GM19025 (cell line): ENCODE measurements around the gene CTNNA2.
"Not testable (repeated sequence)": the region's sequence is repeated elsewhere in the genome, so short reads cannot be mapped to it uniquely, and the experiment has no call there.

ENCODE experiments used
- ATAC-seq: cut with Tn5 transposase; IDR thresholded peaks from one replicate; pipeline ENCODE4 v1.9.1; 2021; ENCODE audit warnings: mild to moderate bottlenecking, low read depth, moderate library complexity; ENCODE audit not compliant: unreplicated experiment

The CTNNA2 gene

GRCh38 chr2:80120866-80121265 is 608.0 kb downstream of the CTNNA2 start:
- ATAC-seq = no peak

DNA sequence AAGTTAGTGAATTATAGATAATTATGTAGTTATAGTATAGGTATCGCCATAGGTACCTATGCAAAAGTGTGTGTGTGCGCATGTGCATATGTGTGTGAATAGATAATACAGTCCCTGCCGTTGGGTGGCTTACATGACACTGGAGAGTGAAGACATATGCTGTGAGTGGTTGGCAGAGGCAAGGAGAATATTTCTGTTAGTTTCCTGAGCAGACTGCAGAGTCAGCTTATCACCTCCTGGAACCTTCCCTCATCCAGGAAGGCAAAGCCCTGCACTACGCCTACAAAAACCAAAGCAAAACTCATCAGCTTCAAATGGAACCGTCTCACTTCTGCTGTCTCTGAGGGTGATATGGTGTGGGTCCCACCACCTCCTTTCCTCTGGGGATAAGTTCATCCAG is 609.8 kb downstream of the CTNNA2 start:
- no peak for ATAC-seq

DNA sequence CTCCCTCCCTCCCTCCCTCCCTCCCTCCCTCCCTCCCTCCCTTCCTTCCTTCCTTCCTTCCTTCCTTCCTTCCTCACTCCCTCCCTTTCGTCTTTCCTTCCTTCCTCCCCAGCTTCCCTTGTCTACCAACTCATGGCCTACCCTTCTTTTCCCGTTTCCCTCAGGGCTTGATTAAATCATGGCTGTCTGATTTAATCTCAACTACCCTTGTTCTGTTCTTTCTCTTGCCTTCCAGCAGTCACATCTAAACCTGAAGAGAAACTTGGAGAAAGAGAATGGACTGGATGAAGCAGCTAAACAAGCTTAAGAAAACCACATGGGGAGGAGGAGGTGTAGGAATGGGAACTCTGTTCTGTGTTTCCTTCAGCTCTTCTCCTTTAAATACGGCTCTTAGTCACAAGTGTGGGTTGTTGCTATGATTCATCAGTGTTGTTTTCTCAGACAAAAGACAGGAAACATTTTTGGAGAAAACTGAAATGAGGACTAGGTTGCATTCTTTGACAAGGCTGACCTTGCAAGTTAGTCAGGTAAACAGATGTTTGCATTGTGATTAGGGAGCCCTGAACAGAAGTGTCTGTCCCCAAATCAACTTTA is 613.8 kb downstream of the CTNNA2 start:
- no peak for ATAC-seq

GRCh38 chr2:80128080-80128479 is 615.2 kb downstream of the CTNNA2 start:
- no peak for ATAC-seq

DNA sequence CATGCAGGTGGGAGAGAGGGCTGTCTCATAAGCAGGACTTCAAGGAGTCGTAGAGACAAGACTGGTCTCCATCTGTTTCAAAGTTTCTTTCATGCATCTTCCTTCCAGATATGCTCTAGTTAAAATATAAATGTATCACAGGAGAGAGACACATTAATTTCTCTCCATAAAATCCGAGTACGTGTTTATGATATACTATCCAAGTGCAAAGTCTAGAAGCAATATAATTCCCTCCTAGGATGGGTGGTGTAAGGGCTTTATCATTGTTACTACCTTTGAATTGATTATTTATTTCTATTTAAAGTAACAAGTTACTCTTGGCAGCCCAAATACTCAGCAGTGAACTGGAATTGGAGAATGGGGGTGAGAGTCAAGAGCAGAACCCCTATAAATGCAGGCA is 619.4 kb downstream of the CTNNA2 start:
- no peak for ATAC-seq

- no peak for ATAC-seq
These were observed 622.1 kb downstream of the CTNNA2 start for GRCh38 chr2:80135001-80135400.

GRCh38 chr2:80136338-80136737 is 623.5 kb downstream of the CTNNA2 start:
- no peak for ATAC-seq

DNA sequence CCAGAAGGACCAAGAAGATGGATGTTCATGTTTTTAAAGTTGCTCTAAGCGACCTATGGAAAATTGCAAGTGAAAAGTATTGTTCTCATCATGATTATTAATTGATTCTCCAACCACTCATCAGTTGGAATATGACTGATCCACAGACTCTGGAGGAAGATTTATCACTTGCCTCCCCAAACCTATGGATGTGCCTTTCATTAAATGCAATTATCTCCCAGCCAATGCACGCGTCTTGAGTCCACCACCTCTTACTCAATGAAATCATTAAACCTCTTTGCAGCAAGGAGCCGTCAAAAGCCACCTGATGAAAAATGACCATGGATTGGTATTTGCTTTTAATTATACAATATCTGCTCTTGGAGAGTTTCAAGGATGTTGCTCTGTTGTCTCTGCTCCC is 626.1 kb downstream of the CTNNA2 start:
- ATAC-seq = no peak

DNA sequence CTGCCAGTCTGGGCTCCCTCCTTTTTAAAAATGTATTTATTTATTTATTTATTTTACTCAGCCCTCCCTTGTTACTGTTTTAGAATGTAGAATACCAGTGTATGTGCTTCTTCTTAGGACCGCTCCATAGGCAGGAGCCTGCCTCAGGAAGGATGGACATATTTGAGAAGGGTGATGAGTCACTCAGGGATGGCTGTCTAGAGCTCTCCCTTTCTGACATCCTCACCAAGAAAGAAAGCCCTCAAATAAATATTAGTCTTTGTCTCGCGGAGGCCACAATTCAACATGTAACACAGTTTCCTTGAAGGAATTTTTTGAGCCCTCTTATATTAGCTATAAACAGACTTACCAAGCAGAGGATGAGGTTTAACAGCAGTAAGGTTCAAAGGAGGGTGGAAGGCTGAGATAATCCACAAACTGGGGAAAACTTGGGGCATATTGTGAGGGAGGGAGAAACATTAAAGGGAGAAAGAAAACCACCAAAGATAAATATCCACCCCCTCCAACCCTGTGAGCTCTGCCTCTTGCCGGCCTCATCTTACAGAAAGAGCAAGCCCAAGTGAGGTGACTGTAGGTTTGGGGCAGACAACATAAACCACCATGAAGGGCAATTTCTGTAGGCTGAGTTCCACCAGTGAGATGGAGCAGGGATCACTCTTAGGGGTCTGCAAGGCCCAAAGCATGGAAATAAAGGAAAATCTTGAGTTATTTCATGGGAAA is 628.3 kb downstream of the CTNNA2 start:
- ATAC-seq = no peak

DNA sequence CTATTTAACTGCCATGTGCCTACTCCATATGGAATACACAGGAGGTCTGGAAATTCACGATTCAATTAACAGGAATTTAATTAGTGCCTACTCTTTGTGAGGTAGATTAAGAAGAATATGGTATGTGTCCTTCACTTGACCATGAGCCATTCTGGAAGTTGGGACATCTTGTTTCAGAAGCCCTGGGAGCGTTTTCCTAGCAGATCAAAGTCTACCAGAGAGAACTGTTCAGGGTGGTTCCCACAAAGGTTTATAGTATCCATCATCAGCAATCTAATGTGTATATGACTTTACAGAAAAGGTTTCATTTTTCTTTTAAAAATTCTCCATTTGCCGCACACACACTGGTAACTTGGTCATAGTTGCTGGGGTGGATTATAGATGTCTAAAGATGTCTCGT is 632.6 kb downstream of the CTNNA2 start:
- ATAC-seq = no peak

DNA sequence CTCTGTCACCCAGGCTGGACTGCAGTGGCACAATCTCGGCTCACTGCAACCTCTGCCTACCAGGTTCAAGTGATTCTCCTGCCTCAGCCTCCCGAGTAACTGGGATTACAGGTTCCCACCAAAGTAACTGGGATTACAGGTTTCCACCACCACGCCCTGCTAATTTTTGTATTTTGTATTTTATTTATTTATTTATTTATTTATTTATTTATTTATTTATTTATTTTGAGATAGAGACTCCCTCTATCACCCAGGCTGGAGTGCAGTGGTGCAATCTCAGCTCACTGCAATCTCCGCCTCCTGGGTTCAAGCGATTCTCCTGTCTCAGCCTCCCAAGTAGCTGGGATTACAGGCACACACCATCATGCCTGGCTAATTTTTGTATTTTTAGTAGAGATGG is 633.9 kb downstream of the CTNNA2 start:
- ATAC-seq = not testable (repeated sequence)

- no peak for ATAC-seq
These were observed 634.8 kb downstream of the CTNNA2 start for GRCh38 chr2:80147690-80148089.

DNA sequence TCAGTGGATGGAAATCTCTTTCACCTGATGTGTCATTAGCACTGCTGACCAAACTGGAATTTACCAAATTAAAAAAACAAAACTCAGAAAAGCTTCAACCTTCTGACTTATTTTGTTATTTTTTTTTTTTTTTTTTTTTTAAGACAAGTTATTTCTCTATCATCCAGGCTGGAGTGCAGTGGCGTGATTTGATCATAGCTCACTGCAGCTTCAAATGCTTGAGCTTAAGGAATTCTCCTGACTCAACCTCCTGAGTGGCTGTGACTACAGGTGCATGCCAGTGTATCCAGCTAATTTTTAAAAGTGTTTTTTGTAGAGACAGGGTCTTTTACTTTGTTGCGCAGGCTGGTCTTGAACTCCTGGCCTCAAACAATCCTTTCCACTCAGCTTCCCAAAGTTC is 636.1 kb downstream of the CTNNA2 start:
- no peak for ATAC-seq

GRCh38 chr2:80149991-80150390 is 637.1 kb downstream of the CTNNA2 start:
- no peak for ATAC-seq

DNA sequence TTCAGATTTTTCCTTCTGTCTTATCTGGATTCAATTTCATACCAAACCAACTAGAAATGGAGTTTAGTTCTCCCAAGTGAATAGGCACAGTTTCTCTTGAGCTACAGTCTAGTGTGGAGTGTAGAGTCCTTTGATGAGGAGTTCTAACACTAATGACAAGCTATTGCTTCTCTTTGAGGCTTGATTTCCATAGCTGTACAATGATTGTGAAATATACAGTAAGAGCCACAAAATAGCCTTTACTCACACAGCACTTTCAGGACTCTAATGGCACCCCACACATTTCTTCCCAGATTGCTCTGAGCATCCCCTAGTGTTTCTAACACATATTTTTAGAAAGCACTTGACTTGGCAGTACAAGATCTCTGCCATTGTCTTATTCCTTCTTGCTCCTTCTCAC is 638.4 kb downstream of the CTNNA2 start:
- ATAC-seq = no peak

DNA sequence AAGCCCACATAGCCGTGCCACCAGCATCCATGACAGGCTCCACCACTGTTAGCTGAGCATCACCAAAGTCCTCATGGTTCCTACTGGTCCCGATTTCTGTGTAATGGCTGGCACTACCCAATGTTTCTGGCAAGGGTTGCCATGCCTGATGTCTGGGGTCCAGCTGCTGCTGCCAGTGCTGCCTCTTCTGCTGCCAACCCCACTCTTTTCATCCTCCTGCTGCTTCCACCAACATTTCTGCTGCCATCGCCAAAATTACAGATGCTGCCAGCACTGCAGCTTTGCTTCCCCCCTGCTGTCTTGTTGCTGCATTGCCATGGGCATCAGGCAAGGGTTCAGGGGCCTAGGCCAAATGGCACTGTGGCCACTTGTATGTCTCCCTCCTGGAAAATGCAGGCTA is 638.8 kb downstream of the CTNNA2 start:
- no peak for ATAC-seq

- ATAC-seq = no peak
These were observed 640.3 kb downstream of the CTNNA2 start for GRCh38 chr2:80153151-80153550.

GRCh38 chr2:80153768-80154167 is 640.9 kb downstream of the CTNNA2 start:
- ATAC-seq = no peak

GRCh38 chr2:80154231-80154915 is 641.5 kb downstream of the CTNNA2 start:
- no peak for ATAC-seq

DNA sequence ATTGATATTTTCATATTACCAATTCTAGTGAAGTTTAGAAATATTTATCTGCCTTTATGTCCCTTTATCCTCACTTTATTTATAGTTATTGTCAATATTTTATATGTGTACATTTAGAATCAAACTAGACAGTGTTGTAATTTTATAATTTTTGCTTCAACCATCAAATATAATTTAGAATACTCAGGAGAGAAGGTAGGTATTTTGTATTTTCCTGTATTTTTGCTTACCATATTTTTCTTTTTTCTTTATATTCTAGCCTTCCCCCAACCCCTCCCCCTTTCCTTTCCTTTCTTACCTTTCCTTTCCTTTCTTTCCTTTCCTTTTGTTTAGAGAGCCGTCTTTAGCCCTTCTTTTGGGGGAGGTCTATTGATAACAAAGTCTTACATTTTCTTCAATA is 651.5 kb downstream of the CTNNA2 start:
- no peak for ATAC-seq

- ATAC-seq = no peak
These were observed 653.8 kb downstream of the CTNNA2 start for GRCh38 chr2:80166483-80167171.
